OCI-LY7 (cell line): ENCODE data around the gene NINJ1.

Experiments
- CTCF ChIP-seq: fragments of 200-600 bp; sonication (generic); conservative IDR thresholded peaks from 2 replicates; pipeline ENCODE4 v1.5.1; 2014; ENCODE audit warnings: mild to moderate bottlenecking, antibody characterized with exemption, low read length, moderate library complexity, mixed read lengths
- EZH2phosphoT487 ChIP-seq: fragments of 200-600 bp; sonication (generic); IDR thresholded peaks from 2 replicates; pipeline ENCODE4 v1.6.1; 2018; ENCODE audit warnings: low read depth, borderline replicate concordance, mild to moderate bottlenecking, mixed run types, antibody characterized with exemption, low read length, moderate library complexity, mixed read lengths

- TF ChIP-seq CTCF (no peak), EZH2phosphoT487 (no peak)
These were observed 4.2 kb upstream of the NINJ1 start for GRCh38 chr9:93138171-93138764.
